ENCODE data around the gene ARFRP1.

GRCh38 chr20:63755933-63756647 lies 48.3 kb upstream of the ARFRP1 start:
- TF ChIP-seq CTCF (IDR thresholded peaks at IDR 0.05) (no peak), POLR2A (IDR thresholded peaks at IDR 0.05) (no peak), EP300 (IDR thresholded peaks at IDR 0.05; ENCODE audit: low read depth) (no peak), POLR2AphosphoS5 (IDR thresholded peaks at IDR 0.05) (no peak)

All from transverse colon (tissue), 4 donors.